HEK293 (cell line): ENCODE results near the gene GPR152.

Experiments
- CTCF ChIA-PET: fragments of 350-600 bp; formaldehyde crosslinking; extraction: SDS; loops from one replicate; lab custom pipeline; 2021; ENCODE audit warnings: antibody characterized with exemption; lab: Yijun Ruan, JAX
- POLR2A ChIA-PET: fragments of 300-600 bp; formaldehyde crosslinking; extraction: SDS; loops from one replicate; lab custom pipeline; 2020; ENCODE audit warnings: antibody characterized with exemption, inconsistent platforms; lab: Yijun Ruan, JAX
- H3K27ac ChIP-seq: fragments of 200-500 bp; sonication (Bioruptor generic); 2 replicates; pipeline ENCODE4 v1.5.1; 2014; ENCODE audit warnings: low read depth, low read length, control low read depth, inconsistent platforms; ENCODE audit errors: extremely low read depth
- H3K36me3 ChIP-seq, 2 experiments: fragments of 200-500 bp in 1 of 2; sonication (Bioruptor generic) in 1 of 2; 1 replicate in 1 of 2; 2 replicates in 1 of 2; pipeline ENCODE4 v1.5.1; 2014 to 2017; ENCODE audit warnings: inconsistent platforms in 2 of 2, low read length in 2 of 2; ENCODE audit not compliant: control insufficient read depth in 2 of 2, insufficient read depth in 1 of 2
- H3K4me1 ChIP-seq: fragments of 200-500 bp; sonication (Bioruptor generic); 2 replicates; pipeline ENCODE4 v1.5.1; 2014; ENCODE audit warnings: mild to moderate bottlenecking, low read length, inconsistent platforms; ENCODE audit not compliant: control insufficient read depth, insufficient read depth
- H3K4me3 ChIP-seq: 2 replicates; pipeline ENCODE4 v1.5.1; 2011; ENCODE audit warnings: low read depth, mild to moderate bottlenecking, control low read depth, low read length, moderate library complexity
- H3K9me3 ChIP-seq: fragments of 200-500 bp; sonication (Bioruptor generic); 2 replicates; pipeline ENCODE4 v1.5.1; 2014; ENCODE audit warnings: low read depth, low read length, inconsistent platforms; ENCODE audit not compliant: control insufficient read depth, insufficient read depth
- GLI2 ChIP-seq: fragments of 450-650 bp; formaldehyde crosslinking; IDR thresholded peaks from 2 replicates; pipeline ENCODE4; 2017; ENCODE audit warnings: missing biosample characterization, missing genetic modification characterization, low read depth, borderline replicate concordance
- GLIS1 ChIP-seq: fragments of 450-650 bp; formaldehyde crosslinking; IDR thresholded peaks from 2 replicates; pipeline ENCODE4 v1.5.1; 2016; ENCODE audit warnings: missing biosample characterization, missing genetic modification characterization
- GLIS2 ChIP-seq: fragments of 450-650 bp; formaldehyde crosslinking; IDR thresholded peaks from 2 replicates; pipeline ENCODE4 v1.5.1; 2016; ENCODE audit warnings: missing biosample characterization, missing genetic modification characterization
- HIC1 ChIP-seq: fragments of 450-650 bp; formaldehyde crosslinking; IDR thresholded peaks from 2 replicates; pipeline ENCODE4 v1.5.1; 2016; ENCODE audit warnings: missing biosample characterization, missing genetic modification characterization
- HOXC10 ChIP-seq: sonication (generic); formaldehyde crosslinking; IDR thresholded peaks from 2 replicates; pipeline ENCODE4 v1.8.1; 2023; ENCODE audit warnings: mild to moderate bottlenecking, missing genetic modification reagents
- SCRT2 ChIP-seq: fragments of 450-650 bp; formaldehyde crosslinking; IDR thresholded peaks from 2 replicates; pipeline ENCODE4 v1.5.1; 2016; ENCODE audit warnings: missing biosample characterization, missing genetic modification characterization
- ZNF211 ChIP-seq: fragments of 450-650 bp; formaldehyde crosslinking; IDR thresholded peaks from 2 replicates; pipeline ENCODE4 v1.5.1; 2016; ENCODE audit warnings: low read depth, missing biosample characterization, missing genetic modification characterization
- ZNF350 ChIP-seq: fragments of 450-650 bp; formaldehyde crosslinking; IDR thresholded peaks from 2 replicates; pipeline ENCODE4 v1.5.0; 2017; ENCODE audit warnings: missing biosample characterization, mild to moderate bottlenecking, missing genetic modification characterization
- ZNF362 ChIP-seq: fragments of 450-650 bp; formaldehyde crosslinking; IDR thresholded peaks from 2 replicates; pipeline ENCODE4 v1.5.1; 2016; ENCODE audit warnings: missing biosample characterization, missing genetic modification characterization
- ZNF449 ChIP-seq: fragments of 450-650 bp; formaldehyde crosslinking; IDR thresholded peaks from 2 replicates; pipeline ENCODE4 v1.5.1; 2017; ENCODE audit warnings: missing biosample characterization, mild to moderate bottlenecking, missing genetic modification characterization, moderate library complexity
- TF ChIP-seq, protein P1 (sequence below): fragments of 450-650 bp; formaldehyde crosslinking; IDR thresholded peaks from 2 replicates; pipeline ENCODE4 v1.5.1; 2016; ENCODE audit warnings: missing biosample characterization, missing genetic modification characterization
- TF ChIP-seq, protein P2 (sequence below): fragments of 450-650 bp; formaldehyde crosslinking; IDR thresholded peaks from 2 replicates; pipeline ENCODE4 v1.5.1; 2016; ENCODE audit warnings: missing biosample characterization, missing genetic modification characterization

The GPR152 gene

DNA sequence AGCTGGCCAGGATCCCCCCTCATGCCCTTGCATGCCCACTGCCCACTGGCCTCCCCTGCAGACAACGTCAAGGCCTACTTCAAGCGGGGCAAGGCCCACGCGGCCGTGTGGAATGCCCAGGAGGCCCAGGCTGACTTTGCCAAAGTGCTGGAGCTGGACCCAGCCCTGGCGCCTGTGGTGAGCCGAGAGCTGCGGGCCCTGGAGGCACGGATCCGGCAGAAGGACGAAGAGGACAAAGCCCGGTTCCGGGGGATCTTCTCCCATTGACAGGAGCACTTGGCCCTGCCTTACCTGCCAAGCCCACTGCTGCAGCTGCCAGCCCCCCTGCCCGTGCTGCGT lies 38.2 kb upstream of the GPR152 start:
- Histone ChIP-seq H3K27ac (no peak overlapping the region), H3K4me1 (no peaks in the 10 kb centered on the region), H3K4me3 (no peak overlapping the region), H3K9me3 (no peaks in the 10 kb centered on the region), H3K36me3 (peaks cover 0 to 73% of the 10 kb centered on the region in 2 experiments; a peak in 2 of 3 replicates)
- ChIA-PET CTCF (interaction anchor here (1.2 kb wide), 1 partner anchor 139 kb away, joined by 5 read pairs; no protein-coding TSS in a partner anchor), POLR2A (interaction anchor here (2.5 kb wide), 1 partner anchor 8 kb away, joined by 11 read pairs; the partner anchor contains the start of gene AIP)
- TF ChIP-seq HIC1 (tag by site-specific recombination) (0 out of 2 replicates have a peak, but pooled peaks have one; percentile 12), HOXC10 (CRISPR knock-in tag) (no peak), GLIS1 (tag by site-specific recombination) (no peak), GLI2 (tag by site-specific recombination) (no peak), ZNF350 (tag by site-specific recombination) (no peak), ZNF449 (tag by site-specific recombination) (no peak)

DNA sequence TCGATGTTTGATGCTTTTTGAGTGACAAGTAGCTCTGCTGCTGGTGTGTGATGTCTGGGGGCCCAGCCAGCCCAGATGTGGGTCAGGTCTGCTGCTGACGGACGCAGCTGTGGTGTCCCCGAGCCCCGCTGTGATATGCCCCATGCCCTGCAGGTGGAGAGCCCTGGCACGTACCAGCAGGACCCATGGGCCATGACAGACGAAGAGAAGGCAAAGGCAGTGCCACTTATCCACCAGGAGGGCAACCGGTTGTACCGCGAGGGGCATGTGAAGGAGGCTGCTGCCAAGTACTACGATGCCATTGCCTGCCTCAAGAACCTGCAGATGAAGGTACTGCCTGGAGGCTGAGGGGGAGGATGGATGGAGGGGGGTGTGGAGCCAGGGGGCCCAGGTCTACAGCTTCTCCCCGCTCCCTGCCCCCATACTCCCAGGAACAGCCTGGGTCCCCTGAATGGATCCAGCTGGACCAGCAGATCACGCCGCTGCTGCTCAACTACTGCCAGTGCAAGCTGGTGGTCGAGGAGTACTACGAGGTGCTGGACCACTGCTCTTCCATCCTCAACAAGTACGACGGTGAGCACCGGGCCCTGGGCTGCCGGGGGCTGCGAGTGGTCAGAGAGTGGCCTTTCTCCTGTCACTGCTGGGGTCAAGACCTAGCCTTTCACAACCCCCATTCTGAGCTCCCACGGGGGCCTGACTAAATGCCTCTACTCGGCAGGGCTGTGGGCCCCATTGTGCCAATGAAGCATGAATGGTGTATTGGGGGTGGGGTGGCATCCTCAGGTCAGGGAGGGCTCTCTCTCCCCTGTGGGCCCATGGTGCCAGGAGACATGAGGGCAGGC lies 37.6 kb upstream of the GPR152 start:
- POLR2A ChIA-PET: interaction anchor here (2.5 kb wide), 1 partner anchor 7 kb away, joined by 11 read pairs; the partner anchor contains the start of gene AIP
- Histone ChIP-seq H3K9me3 (no peaks in the 10 kb centered on the region), H3K27ac (no peak overlapping the region)
- TF ChIP-seq ZNF362 (tag by site-specific recombination): no peak
- TF ChIP-seq, protein P1, sequence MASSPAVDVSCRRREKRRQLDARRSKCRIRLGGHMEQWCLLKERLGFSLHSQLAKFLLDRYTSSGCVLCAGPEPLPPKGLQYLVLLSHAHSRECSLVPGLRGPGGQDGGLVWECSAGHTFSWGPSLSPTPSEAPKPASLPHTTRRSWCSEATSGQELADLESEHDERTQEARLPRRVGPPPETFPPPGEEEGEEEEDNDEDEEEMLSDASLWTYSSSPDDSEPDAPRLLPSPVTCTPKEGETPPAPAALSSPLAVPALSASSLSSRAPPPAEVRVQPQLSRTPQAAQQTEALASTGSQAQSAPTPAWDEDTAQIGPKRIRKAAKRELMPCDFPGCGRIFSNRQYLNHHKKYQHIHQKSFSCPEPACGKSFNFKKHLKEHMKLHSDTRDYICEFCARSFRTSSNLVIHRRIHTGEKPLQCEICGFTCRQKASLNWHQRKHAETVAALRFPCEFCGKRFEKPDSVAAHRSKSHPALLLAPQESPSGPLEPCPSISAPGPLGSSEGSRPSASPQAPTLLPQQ (tag by site-specific recombination): 0 out of 2 replicates have a peak, but pooled peaks have one; percentile 45
- TF ChIP-seq, all 188 proteins: peak for 1
- CTCF ChIA-PET: interaction anchor here (1.2 kb wide), 1 partner anchor 228 kb away, joined by 5 read pairs; no protein-coding TSS in a partner anchor
- Histone ChIP-seq H3K4me3 (no peak overlapping the region), H3K4me1 (no peaks in the 10 kb centered on the region), H3K36me3 (peaks cover 0 to 67% of the 10 kb centered on the region in 2 experiments; a peak in 2 of 3 replicates)

DNA sequence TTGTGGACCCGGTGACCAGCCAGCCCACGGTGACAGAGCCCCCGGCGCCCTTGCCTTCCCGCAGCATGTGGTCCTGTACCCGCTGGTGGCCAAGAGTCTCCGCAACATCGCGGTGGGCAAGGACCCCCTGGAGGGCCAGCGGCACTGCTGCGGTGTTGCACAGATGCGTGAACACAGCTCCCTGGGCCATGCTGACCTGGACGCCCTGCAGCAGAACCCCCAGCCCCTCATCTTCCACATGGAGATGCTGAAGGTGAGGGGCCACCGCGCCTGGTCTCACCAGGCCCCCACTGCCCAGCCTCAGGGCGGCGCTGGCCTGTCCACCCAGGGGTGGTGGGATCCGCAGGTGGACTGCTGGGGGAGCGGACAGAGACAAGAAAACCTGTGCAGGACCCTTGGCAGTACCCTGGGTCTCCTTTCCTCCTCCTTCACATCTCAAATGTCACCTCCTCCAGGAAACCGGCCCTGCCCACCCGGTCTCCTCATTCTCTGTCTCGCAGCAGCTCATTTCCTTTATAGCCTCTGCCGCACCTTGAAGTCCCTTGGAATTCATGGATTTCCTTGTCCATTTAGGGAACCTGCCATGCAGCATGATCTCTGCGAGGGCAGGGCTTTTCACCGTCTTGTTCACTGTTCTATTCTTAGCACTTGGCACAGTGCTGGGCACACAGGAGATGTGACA lies 36.8 kb upstream of the GPR152 start:
- CTCF ChIA-PET: interaction anchor here (0.5 to 1.2 kb wide), 2 partner anchors 124 to 227 kb away, joined by 3 to 5 read pairs; no protein-coding TSS in a partner anchor
- no peak overlapping the region for H3K4me3 ChIP-seq

More for the DNA sequence above, 36.8 kb upstream of the GPR152 start:
- POLR2A ChIA-PET: no interaction called here
- TF ChIP-seq, protein P2, sequence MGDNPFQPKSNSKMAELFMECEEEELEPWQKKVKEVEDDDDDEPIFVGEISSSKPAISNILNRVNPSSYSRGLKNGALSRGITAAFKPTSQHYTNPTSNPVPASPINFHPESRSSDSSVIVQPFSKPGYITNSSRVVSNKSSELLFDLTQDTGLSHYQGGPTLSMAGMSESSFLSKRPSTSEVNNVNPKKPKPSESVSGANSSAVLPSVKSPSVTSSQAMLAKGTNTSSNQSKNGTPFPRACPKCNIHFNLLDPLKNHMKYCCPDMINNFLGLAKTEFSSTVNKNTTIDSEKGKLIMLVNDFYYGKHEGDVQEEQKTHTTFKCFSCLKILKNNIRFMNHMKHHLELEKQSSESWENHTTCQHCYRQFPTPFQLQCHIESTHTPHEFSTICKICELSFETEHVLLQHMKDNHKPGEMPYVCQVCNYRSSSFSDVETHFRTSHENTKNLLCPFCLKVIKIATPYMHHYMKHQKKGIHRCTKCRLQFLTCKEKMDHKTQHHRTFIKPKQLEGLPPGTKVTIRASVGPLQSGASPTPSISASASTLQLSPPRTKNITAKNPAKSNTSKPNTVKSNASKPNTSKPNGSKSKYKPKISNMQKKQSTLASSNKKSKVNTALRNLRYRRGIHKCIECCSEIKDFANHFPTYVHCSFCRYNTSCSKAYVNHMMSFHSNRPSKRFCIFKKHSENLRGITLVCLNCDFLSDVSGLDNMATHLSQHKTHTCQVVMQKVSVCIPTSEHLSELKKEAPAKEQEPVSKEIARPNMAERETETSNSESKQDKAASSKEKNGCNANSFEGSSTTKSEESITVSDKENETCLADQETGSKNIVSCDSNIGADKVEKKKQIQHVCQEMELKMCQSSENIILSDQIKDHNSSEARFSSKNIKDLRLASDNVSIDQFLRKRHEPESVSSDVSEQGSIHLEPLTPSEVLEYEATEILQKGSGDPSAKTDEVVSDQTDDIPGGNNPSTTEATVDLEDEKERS (tag by site-specific recombination): no peak
- TF ChIP-seq ZNF211 (no peak), SCRT2 (tag by site-specific recombination) (0 out of 2 replicates have a peak, but pooled peaks have one; percentile 19), GLIS2 (tag by site-specific recombination) (0 out of 2 replicates have a peak, but pooled peaks have one; percentile 4)
- Histone ChIP-seq H3K27ac (no peak overlapping the region), H3K36me3 (peaks cover 0 to 69% of the 10 kb centered on the region in 2 experiments; a peak in 2 of 3 replicates), H3K4me1 (no peaks in the 10 kb centered on the region), H3K9me3 (no peaks in the 10 kb centered on the region)
